Measurements from ENCODE around the gene CNGA2. TPM values are rescaled to one million over a fixed set of nuclear protein-coding genes. Genes with fewer than 3 reads are reported as not detected.

The CNGA2 gene
- total and polyA plus RNA-seq, 10 of the 15 experiments (the other 5 are each of a cell fraction or from before 2014, with no cell fraction given) = not detected

- ATAC-seq (no peak), DNase-seq (ENCODE audit: low read depth, low spot score) (no peak), FAIRE-seq (no peak)
- Histone ChIP-seq H3K9me3 (replicated peaks; ENCODE audit: control insufficient read depth, insufficient read depth, low read length) (no peaks in the 10 kb centered on the region), H3K4me3 (no peak overlapping the region), H2AFZ (ENCODE audit: control insufficient read depth, low read depth, low read length) (no peak overlapping the region), H3K79me2 (ENCODE audit: control insufficient read depth, insufficient read depth, low read length) (no peaks in the 10 kb centered on the region), H3K27me3 (replicated peaks in 1 of 2; ENCODE audit: control insufficient read depth in 2 of 2, insufficient read depth in 2 of 2, low read length in 1 of 2) (no peaks in the 10 kb centered on the region), H4K20me1 (ENCODE audit: control insufficient read depth, insufficient read depth) (no peaks in the 10 kb centered on the region), H3K36me3 (ENCODE audit: control insufficient read depth in 2 of 2, insufficient read depth in 2 of 2, low read length in 1 of 2) (no peaks in the 10 kb centered on the region), H3K27ac (ENCODE audit: control insufficient read depth, insufficient read depth) (no peak overlapping the region), H3K9ac (ENCODE audit: control insufficient read depth, insufficient read depth, low read length) (no peak overlapping the region), H3K4me2 (ENCODE audit: control insufficient read depth, insufficient read depth) (no peak overlapping the region), H3K4me1 (ENCODE audit: control insufficient read depth, insufficient read depth, low read length) (no peaks in the 10 kb centered on the region)
- ChIA-PET CTCF (no interaction called here), RAD21 (ENCODE audit: unreplicated experiment) (no interaction called here), POLR2A (no interaction called here), SMC1A (ENCODE audit: uncharacterized antibody, unreplicated experiment) (no interaction called here)
- no TSS peak for BruUV-seq (replicated peaks)
- TF ChIP-seq ATF2 (IDR thresholded peaks at IDR 0.05; ENCODE audit: low read length) (no peak), RELA (IDR thresholded peaks at IDR 0.05; ENCODE audit: borderline replicate concordance, partially characterized antibody) (no peak), ZNF274 (IDR thresholded peaks at IDR 0.05; ENCODE audit: insufficient read depth, insufficient read length) (no peak), SREBF1 (IDR thresholded peaks at IDR 0.05; ENCODE audit: low read length) (no peak), BRCA1 (IDR thresholded peaks at IDR 0.05; ENCODE audit: low read depth, low read length) (no peak), JUNB (IDR thresholded peaks at IDR 0.05) (no peak), MYB (IDR thresholded peaks at IDR 0.05; ENCODE audit: borderline replicate concordance, low read depth, low read length) (no peak), BMI1 (IDR thresholded peaks at IDR 0.05; ENCODE audit: borderline replicate concordance) (no peak), CBX3 (IDR thresholded peaks at IDR 0.05; ENCODE audit: borderline replicate concordance, low read depth) (no peak)
- TF ChIP-seq, protein P1, sequence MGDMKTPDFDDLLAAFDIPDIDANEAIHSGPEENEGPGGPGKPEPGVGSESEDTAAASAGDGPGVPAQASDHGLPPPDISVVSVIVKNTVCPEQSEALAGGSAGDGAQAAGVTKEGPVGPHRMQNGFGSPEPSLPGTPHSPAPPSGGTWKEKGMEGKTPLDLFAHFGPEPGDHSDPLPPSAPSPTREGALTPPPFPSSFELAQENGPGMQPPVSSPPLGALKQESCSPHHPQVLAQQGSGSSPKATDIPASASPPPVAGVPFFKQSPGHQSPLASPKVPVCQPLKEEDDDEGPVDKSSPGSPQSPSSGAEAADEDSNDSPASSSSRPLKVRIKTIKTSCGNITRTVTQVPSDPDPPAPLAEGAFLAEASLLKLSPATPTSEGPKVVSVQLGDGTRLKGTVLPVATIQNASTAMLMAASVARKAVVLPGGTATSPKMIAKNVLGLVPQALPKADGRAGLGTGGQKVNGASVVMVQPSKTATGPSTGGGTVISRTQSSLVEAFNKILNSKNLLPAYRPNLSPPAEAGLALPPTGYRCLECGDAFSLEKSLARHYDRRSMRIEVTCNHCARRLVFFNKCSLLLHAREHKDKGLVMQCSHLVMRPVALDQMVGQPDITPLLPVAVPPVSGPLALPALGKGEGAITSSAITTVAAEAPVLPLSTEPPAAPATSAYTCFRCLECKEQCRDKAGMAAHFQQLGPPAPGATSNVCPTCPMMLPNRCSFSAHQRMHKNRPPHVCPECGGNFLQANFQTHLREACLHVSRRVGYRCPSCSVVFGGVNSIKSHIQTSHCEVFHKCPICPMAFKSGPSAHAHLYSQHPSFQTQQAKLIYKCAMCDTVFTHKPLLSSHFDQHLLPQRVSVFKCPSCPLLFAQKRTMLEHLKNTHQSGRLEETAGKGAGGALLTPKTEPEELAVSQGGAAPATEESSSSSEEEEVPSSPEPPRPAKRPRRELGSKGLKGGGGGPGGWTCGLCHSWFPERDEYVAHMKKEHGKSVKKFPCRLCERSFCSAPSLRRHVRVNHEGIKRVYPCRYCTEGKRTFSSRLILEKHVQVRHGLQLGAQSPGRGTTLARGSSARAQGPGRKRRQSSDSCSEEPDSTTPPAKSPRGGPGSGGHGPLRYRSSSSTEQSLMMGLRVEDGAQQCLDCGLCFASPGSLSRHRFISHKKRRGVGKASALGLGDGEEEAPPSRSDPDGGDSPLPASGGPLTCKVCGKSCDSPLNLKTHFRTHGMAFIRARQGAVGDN (IDR thresholded peaks at IDR 0.05) = no peak
- WGBS (ENCODE audit: insufficient coverage, insufficient replicate concordance, low lambda C conversion rate, missing lambda C conversion rate) = 35% methylated on average over 13 of the region's 13 CpGs
- intact Hi-C loops (cut with micrococcal nuclease; ENCODE audit: unreplicated experiment) (no loop called here), in situ Hi-C loops (cut with MboI) (no loop called here)
These were observed 30.4 kb upstream of the CNGA2 start for GRCh38 chrX:151704041-151704663.

Data from GM12878 (cell line).